Astrocyte of the spinal cord (primary cell): Measurements from ENCODE around the gene ESYT2.

Experiments
- DNase-seq: peaks from one replicate; pipeline ENCODE4 v3.0.0; 2011; ENCODE audit warnings: low read depth, low spot score
- H3K4me3 ChIP-seq: 2 replicates; pipeline ENCODE4 v1.5.1; 2011; ENCODE audit warnings: low read depth, mild to moderate bottlenecking, low read length, moderate library complexity
- CTCF ChIP-seq: IDR thresholded peaks from 2 replicates; pipeline ENCODE4 v1.5.1; 2012; ENCODE audit warnings: low read depth, mild to moderate bottlenecking, low read length, inconsistent platforms
- in situ Hi-C: cut with HindIII; loops from 2 replicates; pipeline ENCODE4 v1.10.0; 2017; ENCODE audit warnings: low sequenced_read_pairs

ESYT2 gene

DNA sequence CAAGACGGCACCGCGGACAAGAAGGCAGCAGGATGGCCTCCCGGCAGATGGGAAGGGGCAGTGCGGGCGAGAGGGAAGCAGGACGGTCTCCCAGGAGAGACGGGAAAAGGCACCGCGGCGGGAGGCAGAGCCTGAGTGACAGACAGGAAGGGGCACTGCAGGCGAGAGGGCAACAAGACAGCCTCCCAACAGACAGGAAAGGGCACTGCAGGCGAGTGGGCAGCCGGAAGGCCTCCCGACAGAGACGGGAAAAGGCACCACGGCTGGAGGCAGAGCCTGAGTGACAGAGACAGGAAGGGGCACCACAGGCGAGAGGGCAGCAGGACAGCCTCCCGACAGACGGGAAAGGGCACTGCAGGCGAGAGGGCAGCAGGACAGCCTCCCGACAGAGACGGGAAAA is 32.6 kb downstream of the ESYT2 start:
- no peak for TF ChIP-seq CTCF
- no peak for DNase-seq
- H3K4me3 ChIP-seq, result no peak overlapping the region
- in situ Hi-C loops, result no loop called here

- H3K4me3 ChIP-seq, result no peak overlapping the region
- DNase-seq, result no peak
- in situ Hi-C loops, result no loop called here
- TF ChIP-seq CTCF, result no peak
Measured at GRCh38 chr7:158795272-158795671, 34.0 kb downstream of the ESYT2 start.

DNA sequence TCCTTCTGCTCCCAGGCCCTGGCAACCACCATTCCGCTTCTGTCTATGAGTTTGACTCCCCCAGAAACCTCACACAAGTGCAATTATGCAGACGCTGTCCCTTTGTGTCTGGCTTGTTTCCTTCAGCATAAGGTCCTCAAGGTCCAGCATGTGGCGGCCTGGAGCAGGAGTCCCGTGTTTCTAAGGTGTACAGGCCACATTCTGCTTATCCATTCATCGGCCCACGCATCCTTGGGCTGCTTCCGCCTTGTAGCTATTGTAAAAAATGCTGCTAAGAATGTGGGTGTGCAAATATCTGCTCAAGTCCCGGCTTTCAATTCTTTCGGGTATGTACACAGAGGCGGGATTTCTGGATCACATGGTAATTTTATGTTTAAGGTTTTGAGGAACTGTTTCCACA is 38.2 kb downstream of the ESYT2 start:
- DNase-seq, result no peak
- in situ Hi-C loops, result no loop called here
- no peak for TF ChIP-seq CTCF
- H3K4me3 ChIP-seq, result no peak overlapping the region

DNA sequence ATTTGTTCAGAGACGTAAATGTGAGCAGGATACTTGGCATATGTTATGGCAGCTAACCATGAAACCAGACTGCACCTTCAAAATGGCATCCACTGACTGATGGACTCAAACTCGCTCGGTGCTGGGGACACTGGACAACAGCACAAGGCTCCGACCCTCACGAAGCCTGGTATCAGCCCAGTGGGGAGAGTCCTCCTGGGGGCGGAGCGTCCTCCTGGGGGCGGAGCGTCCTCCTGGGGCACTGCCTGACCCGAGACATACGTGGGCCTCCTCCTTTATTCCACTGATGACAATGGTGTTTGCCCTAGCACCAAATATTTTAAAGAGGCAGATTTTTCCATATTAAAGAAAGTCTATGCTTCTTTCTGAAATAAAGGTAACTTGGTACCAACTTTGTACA is 39.5 kb downstream of the ESYT2 start:
- H3K4me3 ChIP-seq, result no peak overlapping the region
- in situ Hi-C loops, result no loop called here
- no peak for DNase-seq
- no peak for TF ChIP-seq CTCF

DNA sequence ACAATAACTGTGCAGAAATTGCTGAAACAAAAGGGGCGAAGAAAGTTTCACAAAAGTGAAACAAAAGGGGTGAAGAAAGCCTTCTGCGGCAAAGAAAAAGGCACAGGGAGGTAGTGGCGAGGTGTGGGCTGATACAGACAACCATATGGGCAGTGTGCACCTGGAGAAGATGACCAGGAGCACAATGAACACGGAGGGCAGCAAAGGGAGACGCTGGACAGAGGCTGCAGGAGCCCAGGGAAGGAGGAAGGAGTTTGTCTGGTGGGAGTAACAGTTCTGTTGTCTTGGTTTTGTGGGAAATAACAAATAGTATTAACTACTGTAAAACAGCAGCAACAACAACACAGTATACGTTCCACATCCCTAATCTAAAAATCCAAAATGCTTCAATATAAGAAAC is 42.4 kb downstream of the ESYT2 start:
- H3K4me3 ChIP-seq, result no peak overlapping the region
- in situ Hi-C loops, result no loop called here
- DNase-seq, result no peak
- no peak for TF ChIP-seq CTCF

DNA sequence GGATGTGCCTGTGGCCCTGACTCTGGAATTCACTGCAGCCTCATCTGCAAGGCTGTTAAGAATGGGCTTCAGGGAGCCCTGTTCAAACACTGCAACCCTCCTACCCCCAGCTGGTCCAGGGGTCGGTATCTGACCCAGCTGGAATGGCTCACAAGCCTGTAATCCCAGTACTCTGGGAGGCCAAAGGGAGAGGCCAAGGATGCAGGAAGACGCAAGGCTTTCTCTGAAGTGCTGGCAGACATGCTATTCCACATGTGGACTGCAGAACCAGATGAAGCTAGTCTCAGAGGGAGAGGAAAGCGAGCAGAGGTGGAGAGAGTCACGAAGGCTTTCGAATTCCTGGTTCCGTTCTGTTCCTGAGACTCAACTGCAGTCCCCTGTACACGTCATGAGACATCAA is 45.0 kb downstream of the ESYT2 start:
- DNase-seq, result peak; percentile 11
- TF ChIP-seq CTCF, result no peak
- in situ Hi-C loops, result no loop called here
- H3K4me3 ChIP-seq, result no peak overlapping the region

DNA sequence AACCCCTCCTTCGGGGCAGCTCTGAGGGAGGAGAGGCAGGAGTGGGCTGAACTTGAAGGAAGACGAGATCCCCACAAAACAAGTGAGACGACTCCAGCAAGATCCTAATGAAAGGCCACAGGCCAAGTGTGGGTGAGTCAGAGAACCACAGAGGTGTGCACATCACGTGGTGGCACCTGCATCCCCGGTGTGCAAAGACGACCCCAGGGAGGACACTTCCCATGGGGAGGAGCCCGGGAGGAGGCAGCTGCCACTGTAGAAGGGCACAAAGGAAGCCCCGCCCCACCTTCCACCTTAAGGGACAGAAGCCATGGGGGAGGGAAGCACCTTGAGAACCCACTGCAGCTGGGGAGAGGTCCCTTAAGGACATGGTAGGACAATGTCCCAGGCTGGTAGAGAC is 45.7 kb downstream of the ESYT2 start:
- no peak for DNase-seq
- no peak overlapping the region for H3K4me3 ChIP-seq
- in situ Hi-C loops, result no loop called here
- TF ChIP-seq CTCF, result no peak
